GM19023 (cell line): Measurements from ENCODE around the gene SUPT16H.
"Not testable (repeated sequence)": the region's sequence is repeated elsewhere in the genome, so short reads cannot be mapped to it uniquely, and the experiment has no call there.

Experiments
- ATAC-seq: cut with Tn5 transposase; IDR thresholded peaks from one replicate; pipeline ENCODE4 v1.9.1; 2021; ENCODE audit warnings: mild to moderate bottlenecking, moderate library complexity; ENCODE audit not compliant: unreplicated experiment

SUPT16H gene

DNA sequence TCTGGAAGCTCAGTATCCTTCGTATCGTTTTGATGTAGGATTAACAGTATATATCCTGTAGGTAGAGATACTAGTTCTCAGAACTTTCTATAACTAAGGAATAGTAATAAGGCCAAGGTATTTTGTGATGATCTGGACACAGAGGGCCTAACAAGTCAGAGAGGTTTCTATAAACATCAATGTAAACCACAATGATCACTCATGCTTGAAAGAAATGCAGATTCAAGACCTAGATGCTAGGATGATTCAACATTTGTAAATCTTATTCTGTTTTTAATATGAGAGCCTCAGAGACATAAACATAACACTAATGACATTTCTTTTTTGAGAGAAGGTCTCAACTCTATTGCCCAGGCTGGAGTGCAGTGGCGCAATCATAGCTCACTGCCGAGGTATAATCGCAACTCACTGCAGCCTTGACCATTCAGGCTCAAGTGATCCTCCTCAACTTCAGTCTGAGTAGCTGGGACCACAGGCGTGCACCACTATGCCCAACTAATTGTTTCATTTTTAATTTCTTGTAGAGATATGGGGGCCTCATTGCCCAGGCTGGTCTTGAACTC, 16.2 kb downstream of the SUPT16H start:
- no peak for ATAC-seq

- no peak for ATAC-seq
Measured at GRCh38 chr14:21356511-21356910, 27.3 kb downstream of the SUPT16H start.

DNA sequence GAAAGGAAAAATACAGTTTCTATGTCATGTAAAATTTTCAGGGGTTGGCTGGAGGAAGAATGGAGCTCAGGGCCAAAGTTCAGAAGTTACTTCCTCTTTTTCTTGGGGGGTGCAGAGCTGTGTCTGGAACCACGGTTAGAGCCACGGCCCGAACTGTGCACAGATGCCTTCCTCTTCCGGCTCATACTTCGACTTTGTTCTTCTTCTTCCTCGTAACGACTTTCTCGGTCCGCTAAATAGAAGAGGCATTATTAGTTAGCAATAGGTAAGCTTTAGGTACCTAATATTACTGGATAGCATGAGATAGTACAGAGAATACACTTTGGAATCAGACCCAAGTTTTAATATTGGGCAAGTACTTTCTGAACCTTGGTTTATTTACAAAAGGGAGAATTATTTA, 31.2 kb downstream of the SUPT16H start:
- peak; percentile 71 for ATAC-seq

DNA sequence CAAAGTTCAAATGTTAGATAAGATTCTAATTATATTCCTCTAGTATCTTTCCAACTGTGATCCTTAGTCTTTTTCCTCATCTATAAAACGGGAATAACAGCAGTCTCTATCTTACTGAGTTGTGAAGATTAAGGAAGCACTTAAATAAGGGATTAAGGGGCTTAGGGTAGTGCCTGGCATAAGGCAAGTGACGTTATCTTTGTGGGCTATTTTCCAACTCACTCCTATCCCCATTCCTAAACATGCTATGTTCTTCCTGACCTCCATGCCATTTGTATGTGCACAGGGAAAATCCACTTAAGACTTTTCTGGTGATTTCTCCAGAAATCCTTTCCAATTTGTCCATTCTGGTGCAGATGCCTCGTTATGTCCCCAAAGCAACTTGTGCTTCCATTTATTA, 33.3 kb downstream of the SUPT16H start:
- no peak for ATAC-seq

GRCh38 chr14:21347201-21347600, 36.6 kb downstream of the SUPT16H start:
- no peak for ATAC-seq

GRCh38 chr14:21346532-21347135, 37.2 kb downstream of the SUPT16H start:
- no peak for ATAC-seq

- no peak for ATAC-seq
Measured at GRCh38 chr14:21343035-21343794, 40.6 kb downstream of the SUPT16H start.

GRCh38 chr14:21334202-21334906, 49.5 kb downstream of the SUPT16H start:
- ATAC-seq, result no peak

GRCh38 chr14:21332950-21333349, 50.9 kb downstream of the SUPT16H start:
- ATAC-seq, result no peak

- ATAC-seq, result no peak
Measured at GRCh38 chr14:21326972-21327371, 56.8 kb downstream of the SUPT16H start.

GRCh38 chr14:21322716-21323115, 61.1 kb downstream of the SUPT16H start:
- ATAC-seq, result no peak

GRCh38 chr14:21320913-21321312, 62.9 kb downstream of the SUPT16H start:
- ATAC-seq, result no peak

- ATAC-seq, result no peak
Measured at GRCh38 chr14:21317398-21317797, 66.4 kb downstream of the SUPT16H start.

GRCh38 chr14:21313512-21313911, 70.3 kb downstream of the SUPT16H start:
- no peak for ATAC-seq

- ATAC-seq, result no peak
Measured at GRCh38 chr14:21311614-21312013, 72.2 kb downstream of the SUPT16H start.

DNA sequence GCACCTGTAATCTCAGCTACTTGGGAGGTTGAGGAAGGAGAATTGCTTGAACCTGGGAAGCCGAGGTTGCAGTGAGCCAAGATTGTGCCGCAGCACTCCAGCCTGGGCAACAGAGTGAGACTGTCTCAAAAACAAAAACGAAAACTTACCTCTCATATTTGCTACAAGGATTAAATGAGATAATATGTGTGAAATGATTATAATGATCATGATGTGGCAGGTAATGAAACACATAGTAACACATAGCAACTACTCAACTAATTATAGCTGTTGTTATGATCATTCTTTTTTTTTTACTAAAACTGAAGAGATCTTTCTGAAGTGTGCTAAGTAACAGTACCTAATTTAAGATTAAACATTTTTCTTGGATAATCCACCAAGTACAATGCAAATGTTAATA, 73.9 kb downstream of the SUPT16H start:
- ATAC-seq, result no peak

DNA sequence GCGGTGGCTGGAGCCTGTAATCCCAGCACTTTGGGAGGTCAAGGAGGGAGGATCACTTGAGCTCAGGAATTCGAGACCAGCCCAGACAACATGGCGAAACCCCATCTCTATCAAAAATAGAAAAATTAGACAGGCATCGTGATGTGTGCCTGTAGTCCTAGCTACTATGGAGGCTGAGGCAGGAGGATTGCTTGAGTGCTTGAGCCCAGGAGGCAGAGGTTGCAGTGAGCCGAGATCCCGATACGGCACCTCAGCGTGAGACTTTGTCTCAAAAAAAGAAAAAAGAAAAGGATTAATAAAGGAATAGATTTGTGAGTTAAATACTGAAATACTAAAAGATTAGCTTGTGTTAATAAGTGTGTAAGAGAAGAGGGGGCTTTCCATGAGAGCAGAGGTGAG, 74.6 kb downstream of the SUPT16H start:
- ATAC-seq, result no peak

DNA sequence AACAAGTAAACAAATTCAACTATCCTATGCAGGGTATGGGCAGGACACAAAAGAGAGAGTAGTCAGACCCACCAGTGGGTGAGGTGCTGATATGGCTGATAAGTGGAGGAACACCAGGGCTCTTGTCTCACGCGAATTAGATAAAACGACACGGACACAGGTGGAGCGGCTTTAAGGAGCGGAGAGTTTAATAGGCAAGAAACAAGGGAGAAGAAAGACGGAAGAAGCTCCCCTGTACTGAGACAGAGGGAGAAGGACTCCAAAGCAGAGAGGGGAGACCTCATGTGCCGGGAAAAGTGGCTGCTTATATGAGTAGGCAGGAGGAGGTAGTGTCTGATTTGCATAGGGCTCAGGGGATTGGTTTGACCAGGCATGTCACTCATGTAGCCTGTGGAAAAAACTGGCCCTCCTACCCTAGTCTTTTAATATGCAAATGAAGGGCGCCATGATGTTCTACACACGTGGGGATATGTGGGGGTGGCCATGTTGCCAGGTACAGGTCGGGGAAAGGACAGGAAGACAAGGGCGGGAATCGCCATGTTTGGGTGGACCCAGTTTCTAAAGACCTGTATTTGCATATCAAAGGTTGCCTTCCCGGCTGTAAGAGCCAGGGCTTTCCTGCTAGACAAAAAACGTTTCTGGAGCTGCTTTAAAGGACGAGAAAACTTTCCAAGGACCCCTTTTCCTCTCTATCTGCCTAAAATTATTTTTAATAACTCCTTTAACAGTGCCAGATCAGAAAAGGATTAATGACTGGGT, 75.2 kb downstream of the SUPT16H start:
- peak; percentile 93 for ATAC-seq

- peak; percentile 18 for ATAC-seq
Measured at GRCh38 chr14:21308132-21308478, 75.7 kb downstream of the SUPT16H start.

- no peak for ATAC-seq
Measured at GRCh38 chr14:21307637-21308036, 76.2 kb downstream of the SUPT16H start.

GRCh38 chr14:21302836-21303140, 81.0 kb downstream of the SUPT16H start:
- ATAC-seq, result not testable (repeated sequence)
